Neural cell (in vitro differentiated cells): ENCODE data around the gene RPS2.

ENCODE experiments used
- CTCF ChIP-seq: fragments of 450-650 bp; IDR thresholded peaks from 2 replicates; pipeline ENCODE4 v1.5.1; 2014; ENCODE audit warnings: antibody characterized with exemption, mild to moderate bottlenecking, moderate library complexity; ENCODE audit not compliant: poor library complexity, severe bottlenecking
- EP300 ChIP-seq: fragments of 450-650 bp; conservative IDR thresholded peaks from 2 replicates; pipeline ENCODE4 v1.6.1; 2014; ENCODE audit warnings: antibody characterized with exemption, mild to moderate bottlenecking, moderate library complexity; ENCODE audit not compliant: poor library complexity, severe bottlenecking
- EZH2 ChIP-seq: fragments of 200-600, 300-800 bp; shearing (Covaris generic), sonication (generic); IDR thresholded peaks from 2 replicates; pipeline ENCODE4 v1.6.1; 2014; ENCODE audit warnings: antibody characterized with exemption, low read length, borderline replicate concordance, mild to moderate bottlenecking; ENCODE audit not compliant: insufficient read depth, poor library complexity, severe bottlenecking
- MXI1 ChIP-seq: fragments of 450-650 bp; conservative IDR thresholded peaks from 2 replicates; pipeline ENCODE4 v1.6.1; 2014; ENCODE audit warnings: antibody characterized with exemption, mild to moderate bottlenecking; ENCODE audit not compliant: poor library complexity, severe bottlenecking
- POLR2AphosphoS5 ChIP-seq: IDR thresholded peaks from 2 replicates; pipeline ENCODE4 v1.6.1; 2012
- RAD21 ChIP-seq: fragments of 450-650 bp; conservative IDR thresholded peaks from 2 replicates; pipeline ENCODE4 v1.6.1; 2014; ENCODE audit warnings: antibody characterized with exemption, mild to moderate bottlenecking, moderate library complexity
- REST ChIP-seq: IDR thresholded peaks from 2 replicates; pipeline ENCODE4 v1.6.1; 2012; ENCODE audit warnings: borderline replicate concordance
- SMC3 ChIP-seq: fragments of 450-650 bp; conservative IDR thresholded peaks from 2 replicates; pipeline ENCODE4 v1.6.1; 2014; ENCODE audit warnings: antibody characterized with exemption, mild to moderate bottlenecking, moderate library complexity; ENCODE audit not compliant: poor library complexity
- TAF1 ChIP-seq: IDR thresholded peaks from 2 replicates; pipeline ENCODE4 v1.6.1; 2012; ENCODE audit warnings: low read depth

- no peak for TF ChIP-seq SMC3
- TF ChIP-seq EP300 = no peak
- TF ChIP-seq RAD21 = no peak
- no peak for TF ChIP-seq CTCF
- TF ChIP-seq POLR2AphosphoS5 = no peak
- no peak for TF ChIP-seq REST
- TF ChIP-seq EZH2 = no peak
- TF ChIP-seq MXI1 = no peak
- no peak for TF ChIP-seq TAF1
Observed at GRCh38 chr16:1980030-1980769, 15.6 kb upstream of the RPS2 start.
